AG04449 (cell line): ENCODE results near the gene GMDS.

Source experiments
- CTCF ChIA-PET: fragments of 350-600 bp; formaldehyde crosslinking; extraction: SDS; loops from one replicate; lab custom pipeline; 2021; ENCODE audit warnings: antibody characterized with exemption; lab: Yijun Ruan, JAX
- POLR2A ChIA-PET: fragments of 400-600, 350-600 bp; formaldehyde crosslinking; extraction: SDS; loops from one replicate; lab custom pipeline; 2020; ENCODE audit warnings: antibody characterized with exemption, inconsistent platforms; lab: Yijun Ruan, JAX
- DNase-seq: peaks from one replicate; pipeline ENCODE4 v3.0.0-alpha.2; 2010; ENCODE audit warnings: low read depth, low spot score
- H3K4me3 ChIP-seq: 2 replicates; pipeline ENCODE4 v1.5.1; 2011; ENCODE audit warnings: low read depth, mild to moderate bottlenecking, control low read depth, low read length
- CTCF ChIP-seq: IDR thresholded peaks from one replicate; pipeline ENCODE4 v1.5.1; 2011; ENCODE audit warnings: mild to moderate bottlenecking, moderate library complexity, low read length, control low read depth, inconsistent platforms; ENCODE audit not compliant: insufficient read depth; ENCODE audit errors: missing control alignments

Gene GMDS

DNA sequence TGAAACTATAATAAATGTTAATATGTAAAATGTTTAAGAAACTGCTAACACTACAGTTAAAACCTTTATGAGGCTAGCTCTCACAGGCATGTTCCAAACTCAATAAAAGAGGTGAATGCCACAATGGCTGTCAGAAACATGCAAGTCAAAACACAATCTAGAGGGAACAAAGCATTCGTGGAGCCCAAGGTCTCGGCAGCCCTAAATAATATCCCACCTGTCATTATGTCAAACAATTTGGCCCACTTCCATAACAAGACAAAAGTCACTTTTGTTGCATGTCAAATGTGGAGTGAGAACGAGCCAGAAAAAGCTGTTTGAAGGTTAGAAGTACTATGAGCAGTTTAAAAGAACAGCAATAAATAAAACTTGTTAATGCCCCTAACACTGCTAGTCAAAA lies 181.9 kb downstream of the GMDS start:
- no peak for DNase-seq
- CTCF ChIA-PET = no interaction called here
- H3K4me3 ChIP-seq = no peak overlapping the region
- TF ChIP-seq CTCF = no peak
- POLR2A ChIA-PET = no interaction called here

DNA sequence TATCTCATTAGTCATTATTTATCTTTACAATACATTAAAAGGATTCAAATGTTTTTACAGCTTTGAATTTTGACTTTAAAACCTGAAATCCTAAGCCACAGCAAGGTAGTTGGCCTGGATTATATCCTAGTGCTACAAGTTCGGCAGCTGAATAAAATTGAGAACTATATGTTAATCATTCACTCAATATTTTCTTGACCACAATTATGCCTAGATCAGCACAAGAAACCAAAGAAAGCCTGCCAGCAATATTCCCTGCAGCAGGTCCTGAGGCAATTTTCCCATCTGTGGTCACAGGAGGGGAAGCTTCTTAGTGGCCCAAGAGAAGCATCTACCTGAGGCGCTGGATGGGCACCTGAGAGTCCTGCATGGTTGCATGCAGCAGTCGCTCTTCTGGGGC lies 183.5 kb downstream of the GMDS start:
- H3K4me3 ChIP-seq = no peak overlapping the region
- no peak for DNase-seq
- ChIA-PET CTCF (no interaction called here), POLR2A (no interaction called here)
- TF ChIP-seq CTCF = no peak

- no peak overlapping the region for H3K4me3 ChIP-seq
- no peak for TF ChIP-seq CTCF
- CTCF ChIA-PET = no interaction called here
- POLR2A ChIA-PET = no interaction called here
- DNase-seq = peak; percentile 9
These were observed 189.5 kb downstream of the GMDS start for GRCh38 chr6:2055911-2056310.

- no peak for DNase-seq
- CTCF ChIA-PET = no interaction called here
- TF ChIP-seq CTCF = no peak
- no peak overlapping the region for H3K4me3 ChIP-seq
- POLR2A ChIA-PET = no interaction called here
These were observed 190.3 kb downstream of the GMDS start for GRCh38 chr6:2055143-2055542.

DNA sequence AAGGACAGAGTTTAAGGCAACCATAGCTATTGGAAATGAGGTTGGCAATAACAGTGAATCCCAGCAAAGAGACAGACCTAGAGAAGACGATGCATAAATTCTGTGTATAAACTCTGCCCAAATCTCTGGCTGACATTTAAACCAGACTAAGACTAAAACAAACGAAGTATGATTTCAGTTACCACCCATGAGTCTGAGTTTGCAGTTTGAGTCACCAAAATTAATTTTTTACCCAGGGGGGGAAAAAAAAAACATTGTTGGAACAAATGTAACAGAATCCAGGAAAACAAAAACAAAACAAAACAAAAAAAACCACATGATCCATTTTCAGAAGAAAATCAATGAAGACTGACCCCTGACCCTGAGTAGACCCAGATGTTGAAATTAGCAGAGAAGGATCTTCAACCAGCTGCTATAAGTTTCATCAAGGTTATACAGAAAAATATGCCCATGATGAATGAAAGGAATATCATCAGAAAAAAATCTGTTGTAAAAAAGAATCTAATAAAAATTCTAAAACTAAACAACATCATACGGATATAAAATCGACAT lies 190.8 kb downstream of the GMDS start:
- no peak for DNase-seq
- ChIA-PET POLR2A (no interaction called here), CTCF (no interaction called here)
- H3K4me3 ChIP-seq = no peak overlapping the region
- TF ChIP-seq CTCF = no peak

DNA sequence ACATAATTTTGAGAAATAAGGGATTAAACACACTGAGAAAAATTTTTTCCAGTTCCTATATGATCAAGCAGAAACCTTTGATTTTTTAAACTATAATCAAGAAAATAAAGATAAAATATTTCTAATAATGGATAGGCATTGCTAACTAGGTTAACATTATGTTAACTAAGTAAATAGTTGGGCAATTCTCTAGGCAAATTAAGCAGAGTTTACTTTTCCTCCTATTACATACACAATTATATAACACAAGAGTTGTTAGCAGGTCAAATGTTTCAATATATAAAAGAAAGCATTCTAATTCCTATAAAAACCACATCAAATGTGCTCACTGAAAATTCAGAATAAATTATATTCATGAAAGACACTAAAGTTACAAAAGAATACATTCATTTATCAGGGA lies 191.7 kb downstream of the GMDS start:
- no peak overlapping the region for H3K4me3 ChIP-seq
- POLR2A ChIA-PET = no interaction called here
- no peak for TF ChIP-seq CTCF
- no peak for DNase-seq
- CTCF ChIA-PET = no interaction called here
